Raji (cell line): Measurements from ENCODE around the gene TOM1.

Experiments used
- POLR2A ChIP-seq: IDR thresholded peaks from 2 replicates; pipeline ENCODE4 v1.6.1; 2011; ENCODE audit warnings: low read depth, low read length, control low read depth; ENCODE audit not compliant: insufficient read depth

Gene TOM1

DNA sequence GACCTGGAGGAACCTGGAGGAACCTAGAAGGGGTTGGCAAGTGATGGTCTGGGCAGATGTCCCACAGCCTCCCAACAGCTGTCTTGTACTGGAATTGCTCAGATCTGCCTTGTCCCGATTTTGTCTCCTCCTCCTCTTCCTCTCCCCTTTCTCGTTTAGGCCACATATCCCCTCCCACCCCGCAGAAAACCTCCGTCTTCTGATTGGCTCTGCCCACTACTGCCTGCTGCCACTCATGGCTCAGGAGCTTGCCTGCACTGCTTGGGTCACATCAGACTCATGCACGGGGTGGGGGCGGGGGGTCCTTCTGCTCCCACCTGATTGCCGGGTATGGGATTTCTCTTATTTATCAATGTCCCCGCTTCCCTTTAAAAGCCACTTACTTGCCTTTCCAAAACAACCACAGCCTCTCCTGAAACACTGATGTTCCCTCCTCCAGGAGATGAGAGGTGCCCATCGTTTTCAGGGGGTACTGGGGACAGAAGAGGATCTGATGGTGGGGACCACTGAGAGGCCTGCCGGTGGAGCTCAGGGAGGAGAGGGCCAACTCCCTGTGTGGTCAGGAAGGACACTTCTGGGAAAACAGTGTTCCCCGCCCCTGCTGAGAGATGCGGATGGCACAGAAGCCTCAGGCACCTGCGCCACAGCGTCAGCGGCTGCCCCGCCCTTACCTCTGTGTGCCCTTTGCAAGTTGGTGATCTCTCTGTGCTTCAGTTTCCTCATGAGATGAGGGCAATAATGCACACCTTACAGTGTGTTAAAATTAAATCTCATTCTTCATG, 14.7 kb downstream of the TOM1 start:
- TF ChIP-seq POLR2A = no peak

DNA sequence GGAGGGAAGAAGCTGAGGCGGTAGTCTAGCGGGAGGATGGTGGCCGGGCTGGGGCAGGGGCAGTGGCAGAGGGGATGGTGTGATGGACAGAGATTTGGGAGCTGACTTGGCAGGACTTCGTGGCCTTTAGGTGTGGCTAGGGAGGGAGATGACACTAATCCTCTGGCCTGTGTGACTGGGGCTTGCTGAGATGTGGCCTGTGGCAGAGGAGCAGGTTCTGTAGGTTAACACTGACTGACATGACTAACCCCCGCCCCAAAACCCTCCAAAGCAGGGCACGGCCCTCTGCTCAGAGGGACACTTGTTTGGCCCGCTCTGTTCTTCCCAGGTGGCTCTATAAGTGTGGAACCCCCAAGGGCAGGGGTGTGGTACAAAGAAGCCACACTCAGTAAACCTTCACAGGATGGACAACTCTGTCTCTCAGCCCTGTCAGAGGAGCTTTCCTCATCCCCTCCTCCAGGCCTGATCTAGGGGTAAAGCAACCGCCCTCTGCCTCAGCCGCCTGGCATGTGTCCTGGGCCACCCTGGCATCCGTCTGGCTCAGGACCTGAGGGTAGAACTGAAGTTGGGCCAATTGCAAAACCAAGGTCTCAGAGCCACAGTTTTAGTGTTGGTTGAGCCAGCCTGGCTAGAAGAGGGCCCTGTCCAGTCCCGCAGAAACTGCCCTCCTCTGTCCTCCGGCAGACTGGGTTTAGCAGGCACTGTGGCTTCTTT, 15.6 kb downstream of the TOM1 start:
- TF ChIP-seq POLR2A = no peak

GRCh38 chr22:35315855-35316745, 16.4 kb downstream of the TOM1 start:
- no peak for TF ChIP-seq POLR2A

GRCh38 chr22:35316751-35317150, 17.1 kb downstream of the TOM1 start:
- TF ChIP-seq POLR2A = no peak

- no peak for TF ChIP-seq POLR2A
These were observed 18.1 kb downstream of the TOM1 start for GRCh38 chr22:35317680-35318290.

DNA sequence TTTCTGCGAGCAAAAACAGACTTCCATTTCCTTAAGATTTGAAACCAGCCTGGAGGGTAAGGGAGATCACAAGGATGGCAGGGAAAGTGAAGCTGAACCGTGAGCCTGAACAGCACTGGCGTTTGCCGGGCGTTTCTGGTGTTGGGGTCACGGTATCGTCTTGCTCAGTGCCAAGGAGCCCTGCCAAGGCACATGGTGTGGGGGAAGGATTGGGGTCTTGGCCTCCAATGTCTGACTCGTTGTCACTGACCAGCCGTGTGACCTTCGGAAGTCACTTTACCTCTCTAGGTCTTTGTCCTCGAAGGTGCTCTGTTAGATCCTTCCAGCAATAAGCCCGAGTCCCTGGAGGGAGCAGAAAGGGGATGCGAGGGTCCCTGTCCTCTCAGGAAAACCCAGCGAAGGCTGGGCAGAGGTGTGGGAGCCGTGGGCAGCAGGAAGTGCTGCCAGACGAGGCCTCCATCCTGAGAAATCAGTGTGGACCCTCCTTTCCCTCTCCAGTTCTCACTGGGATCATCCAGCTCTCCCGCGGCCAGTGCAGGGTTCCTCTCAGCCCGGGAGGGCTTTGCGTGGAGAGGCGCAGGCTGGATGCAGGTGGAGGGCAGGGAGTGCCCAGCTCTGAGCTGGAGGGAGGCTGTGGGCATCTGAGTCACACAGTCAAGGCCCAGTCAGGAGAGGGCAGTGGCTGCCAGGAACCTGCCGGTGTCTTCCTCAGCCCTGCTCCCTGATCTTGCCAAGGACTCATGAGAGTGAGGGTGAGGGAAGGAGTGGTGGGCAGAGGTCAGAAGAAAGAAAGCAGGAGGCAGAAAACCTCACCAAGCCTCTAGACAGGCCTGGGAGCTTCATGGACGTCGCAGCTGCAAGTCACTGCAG, 18.9 kb downstream of the TOM1 start:
- TF ChIP-seq POLR2A = no peak

- TF ChIP-seq POLR2A = no peak
These were observed 19.7 kb downstream of the TOM1 start for GRCh38 chr22:35319244-35319985.

DNA sequence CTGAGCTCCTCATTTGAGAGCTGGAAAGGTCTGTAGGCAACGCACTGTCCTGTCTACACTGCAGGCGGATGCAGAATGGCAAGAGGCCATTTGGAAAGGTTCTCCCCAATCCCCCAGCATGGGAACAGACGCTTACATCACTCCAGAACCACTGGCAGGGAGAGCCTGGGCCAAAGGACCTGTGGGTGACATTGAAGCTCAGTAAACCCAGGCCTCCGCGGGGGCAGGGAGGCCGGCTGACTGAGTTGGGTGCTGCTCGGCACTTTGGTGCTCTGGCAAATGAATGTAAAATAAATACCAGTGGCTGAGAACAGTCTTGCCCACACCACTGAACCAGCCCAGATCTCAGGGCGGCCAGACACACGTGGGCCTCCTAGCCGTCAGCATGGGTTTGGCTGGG, 22.4 kb downstream of the TOM1 start:
- TF ChIP-seq POLR2A = no peak

- no peak for TF ChIP-seq POLR2A
These were observed 23.2 kb downstream of the TOM1 start for GRCh38 chr22:35322893-35323292.

- no peak for TF ChIP-seq POLR2A
These were observed 23.6 kb downstream of the TOM1 start for GRCh38 chr22:35323305-35323704.

GRCh38 chr22:35324067-35324466, 24.4 kb downstream of the TOM1 start:
- TF ChIP-seq POLR2A = no peak

DNA sequence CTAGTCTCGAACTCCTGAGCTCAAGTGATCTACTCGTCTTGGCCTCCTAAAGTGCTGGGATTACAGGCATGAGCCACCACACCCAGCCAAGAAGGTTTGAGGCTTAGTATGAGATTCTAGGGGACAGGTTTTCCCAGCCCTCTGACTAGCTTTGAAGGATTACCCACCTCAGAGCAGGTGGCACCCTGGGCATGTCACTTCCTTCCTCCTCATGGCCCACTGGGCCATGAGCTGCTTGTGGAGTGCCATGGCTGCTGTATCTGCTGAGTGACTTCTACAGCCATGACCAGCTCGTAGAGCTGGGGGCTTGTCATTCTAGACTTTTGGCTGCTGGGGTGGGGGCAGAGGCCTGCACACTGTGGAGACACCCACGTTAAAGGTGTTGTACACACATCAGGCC, 25.1 kb downstream of the TOM1 start:
- TF ChIP-seq POLR2A = no peak

- no peak for TF ChIP-seq POLR2A
These were observed 25.5 kb downstream of the TOM1 start for GRCh38 chr22:35325209-35325608.
